HepG2 (cell line): Measurements from ENCODE around the gene TCF7L2. TPM values are rescaled to one million over a fixed set of nuclear protein-coding genes. Genes with fewer than 3 reads are reported as not detected.

Source experiments
- ATAC-seq: fragments of 200-7000 bp; cut with Tn5 transposase; 3 replicates; pipeline ENCODE4 v1.9.1; 2020; ENCODE audit warnings: mild to moderate bottlenecking, moderate library complexity
- BruUV-seq: library from RNA; stranded (reverse); fragments of 400-500 nt; replicated peaks from 2 replicates; lab custom pipeline; 2021; lab: Mats Ljungman, UMichigan
- CTCF ChIA-PET: fragments of 300-600 bp; formaldehyde crosslinking; extraction: SDS; loops from one replicate; lab custom pipeline; 2021; ENCODE audit warnings: low total read pairs, inconsistent platforms, low intra/inter-chr PET ratio; lab: Yijun Ruan, JAX
- POLR2A ChIA-PET: fragments of 350-600 bp; sonication (Branson Sonifier 250); formaldehyde crosslinking; loops from one replicate; lab custom pipeline; 2020; ENCODE audit warnings: antibody characterized with exemption, inconsistent platforms; lab: Yijun Ruan, JAX
- DNase-seq: peaks from one replicate; pipeline ENCODE4 v3.0.0-alpha.2; 2015; ENCODE audit warnings: low spot score
- FAIRE-seq: peaks from 3 replicates; lab custom pipeline; 2011; peaks lifted over from hg19 to GRCh38; lab: Jason Lieb, UNC
- H2AFZ ChIP-seq: one replicate; pipeline ENCODE4 v1.6.1; 2011; ENCODE audit warnings: low read length, inconsistent platforms
- H3K27ac ChIP-seq: fragments of 300-600 bp; 3 replicates; pipeline ENCODE4 v1.8.0; 2011; ENCODE audit warnings: mixed run types, mild to moderate bottlenecking, mixed read lengths, low read length, inconsistent platforms; ENCODE audit not compliant: insufficient read depth; ENCODE audit errors: extremely low read length
- H3K27me3 ChIP-seq, 2 experiments: fragments of 200-600 bp in 1 of 2; 2 replicates in 1 of 2; 3 replicates in 1 of 2; pipeline versions ENCODE4 v1.6.0 to v1.8.0; 2011; ENCODE audit warnings: low read length in 2 of 2, mild to moderate bottlenecking in 2 of 2, moderate library complexity in 2 of 2, inconsistent platforms in 1 of 2; ENCODE audit not compliant: insufficient read depth in 2 of 2, control insufficient read depth in 1 of 2
- H3K36me3 ChIP-seq, 2 experiments: fragments of 200-600 bp in 1 of 2; replicated peaks in 1 of 2; 2 replicates in 1 of 2; 3 replicates in 1 of 2; pipeline versions ENCODE4 v1.5.1 to v1.8.0; 2011; ENCODE audit warnings: low read length in 2 of 2, inconsistent platforms in 1 of 2; ENCODE audit not compliant: insufficient read depth in 2 of 2, control insufficient read depth in 1 of 2
- H3K4me1 ChIP-seq: 2 replicates; pipeline ENCODE4 v1.5.1; 2012; ENCODE audit warnings: low read length, inconsistent platforms; ENCODE audit not compliant: insufficient read depth
- H3K4me2 ChIP-seq: 2 replicates; pipeline ENCODE4 v1.6.0; 2011; ENCODE audit warnings: low read depth, low read length, inconsistent platforms
- H3K4me3 ChIP-seq, 3 experiments: fragments of 200-600 bp in 1 of 3; sonication (generic), shearing (Covaris generic) in 1 of 3; replicated peaks in 1 of 3; 2 replicates each; pipeline ENCODE4 v1.5.1; 2011 to 2016; ENCODE audit warnings: low read length in 3 of 3, inconsistent platforms in 2 of 3, low read depth in 2 of 3, mild to moderate bottlenecking in 2 of 3, control low read depth in 1 of 3, mixed read lengths in 1 of 3; ENCODE audit not compliant: insufficient read depth in 1 of 3
- H3K79me2 ChIP-seq: one replicate; pipeline ENCODE4 v1.6.1; 2011; ENCODE audit warnings: low read length, inconsistent platforms; ENCODE audit not compliant: insufficient read depth
- H3K9ac ChIP-seq: 2 replicates; pipeline ENCODE4 v1.6.0; 2011; ENCODE audit warnings: mild to moderate bottlenecking, low read depth, low read length, inconsistent platforms; ENCODE audit not compliant: insufficient read depth
- H3K9me3 ChIP-seq: 2 replicates; pipeline ENCODE4 v1.5.1; 2012; ENCODE audit warnings: mild to moderate bottlenecking, low read length
- H4K20me1 ChIP-seq: 2 replicates; pipeline ENCODE4 v1.6.0; 2011; ENCODE audit warnings: inconsistent platforms, mild to moderate bottlenecking, low read length, moderate library complexity; ENCODE audit not compliant: insufficient read depth
- KLF13 ChIP-seq: sonication (generic); formaldehyde crosslinking; IDR thresholded peaks from 2 replicates; pipeline ENCODE4 v1.4.0; 2020; ENCODE audit warnings: mild to moderate bottlenecking, missing genetic modification reagents
- MATR3 ChIP-seq: sonication (generic); formaldehyde crosslinking; IDR thresholded peaks from 2 replicates; pipeline ENCODE4 v1.4.0; 2020; ENCODE audit warnings: missing genetic modification reagents
- MIER2 ChIP-seq: IDR thresholded peaks from 2 replicates; pipeline ENCODE4 v1.6.1; 2016; ENCODE audit warnings: missing biosample characterization, missing genetic modification reagents
- RAD21 ChIP-seq: fragments of 450-650 bp; formaldehyde crosslinking; IDR thresholded peaks from 2 replicates; pipeline ENCODE4 v1.5.0; 2020; ENCODE audit warnings: mild to moderate bottlenecking
- REL ChIP-seq: sonication (generic); formaldehyde crosslinking; conservative IDR thresholded peaks from 2 replicates; pipeline ENCODE4 v1.8.0; 2022; ENCODE audit warnings: mild to moderate bottlenecking, missing genetic modification reagents, moderate library complexity
- SNAPC2 ChIP-seq: sonication (generic); formaldehyde crosslinking; IDR thresholded peaks from 2 replicates; pipeline ENCODE4 v1.8.1; 2022; ENCODE audit warnings: mild to moderate bottlenecking, missing genetic modification reagents
- YY1 ChIP-seq: IDR thresholded peaks from 2 replicates; pipeline ENCODE4 v1.6.1; 2011; ENCODE audit warnings: low read length, low read depth, moderate library complexity, mild to moderate bottlenecking; ENCODE audit not compliant: insufficient read depth, insufficient replicate concordance
- ZBTB49 ChIP-seq: sonication (generic); formaldehyde crosslinking; IDR thresholded peaks from 2 replicates; pipeline ENCODE4 v1.4.0; 2020; ENCODE audit warnings: missing genetic modification reagents, borderline replicate concordance
- ZBTB8A ChIP-seq: sonication (generic); formaldehyde crosslinking; IDR thresholded peaks from 2 replicates; pipeline ENCODE4 v1.4.0; 2020; ENCODE audit warnings: mild to moderate bottlenecking, low read depth, missing genetic modification reagents, borderline replicate concordance
- ZNF225 ChIP-seq: sonication (generic); formaldehyde crosslinking; IDR thresholded peaks from 2 replicates; pipeline ENCODE4 v1.4.0; 2020; ENCODE audit warnings: mild to moderate bottlenecking, missing genetic modification reagents
- ZNF558 ChIP-seq: sonication (generic); formaldehyde crosslinking; IDR thresholded peaks from 2 replicates; pipeline ENCODE4 v1.9.0; 2022; ENCODE audit warnings: mild to moderate bottlenecking, missing genetic modification reagents, borderline replicate concordance
- ZNF687 ChIP-seq: sonication (generic); formaldehyde crosslinking; IDR thresholded peaks from 2 replicates; pipeline ENCODE4 v1.5.1; 2020; ENCODE audit warnings: mild to moderate bottlenecking, missing genetic modification reagents, moderate library complexity
- ZNF768 ChIP-seq: sonication (generic); formaldehyde crosslinking; IDR thresholded peaks from 2 replicates; pipeline ENCODE4 v1.4.0; 2020; ENCODE audit warnings: missing genetic modification reagents
- ZSCAN9 ChIP-seq: IDR thresholded peaks from 2 replicates; pipeline ENCODE4 v1.6.1; 2016; ENCODE audit warnings: borderline replicate concordance
- WGBS: methylation state at CpG from one replicate; pipeline ENCODE4 v1.1.6; 2017; ENCODE audit warnings: low lambda C conversion rate; 5-methylcytosine and 5-hydroxymethylcytosine counted together
- in situ Hi-C: cut with HindIII; loops from 2 replicates; pipeline ENCODE4 v1.10.0; 2017; ENCODE audit warnings: low pct_unique_long_range_greater_than_20kb; ENCODE audit not compliant: extremely low pct_ligation_motif_present
- intact Hi-C: fragments of 100-400 bp; cut with micrococcal nuclease; formaldehyde crosslinking; loops from one replicate; pipeline ENCODE4 v1.10.0; 2022; ENCODE audit not compliant: unreplicated experiment
- polyA plus RNA-seq, 8 experiments: library from polyadenylated mRNA; depleted of rRNA in 3 of 8; stranded (reverse) in 7 of 8; unstranded in 1 of 8; fragments of >200 nt; fragmentation: Illumina TruSeq in 4 of 8; extraction: Trizol in 4 of 8; gene quantifications; 2 replicates each; pipeline versions ENCODE4 v1.2.1 to v1.2.3, GENCODE V29; 2011 to 2016; ENCODE audit warnings: low read depth in 4 of 8, missing spikeins in 1 of 8, mixed read lengths in 1 of 8; ENCODE audit not compliant: insufficient read depth in 1 of 8
- total RNA-seq, 5 experiments: library from RNA; depleted of rRNA; stranded (reverse); fragments of >200 nt; fragmentation: Illumina TruSeq; extraction: Trizol; gene quantifications; 2 replicates each; pipeline ENCODE4 v1.2.3, GENCODE V29; 2016; ENCODE audit warnings: low read depth in 1 of 5
- TF ChIP-seq, protein P1 (sequence below): sonication (generic); formaldehyde crosslinking; IDR thresholded peaks from 2 replicates; pipeline ENCODE4 v1.4.0; 2020; ENCODE audit warnings: missing genetic modification reagents, mild to moderate bottlenecking, borderline replicate concordance

Gene TCF7L2
- total and polyA plus RNA-seq, 2 of the 13 experiments (the other 11 are each of a cell fraction or from before 2014, with no cell fraction given), result 3.9 to 13.7 TPM

- TF ChIP-seq MATR3 (CRISPR knock-in tag), result no peak
Observed at GRCh38 chr10:113183573-113183972, 233.5 kb downstream of the TCF7L2 start (continued).

DNA sequence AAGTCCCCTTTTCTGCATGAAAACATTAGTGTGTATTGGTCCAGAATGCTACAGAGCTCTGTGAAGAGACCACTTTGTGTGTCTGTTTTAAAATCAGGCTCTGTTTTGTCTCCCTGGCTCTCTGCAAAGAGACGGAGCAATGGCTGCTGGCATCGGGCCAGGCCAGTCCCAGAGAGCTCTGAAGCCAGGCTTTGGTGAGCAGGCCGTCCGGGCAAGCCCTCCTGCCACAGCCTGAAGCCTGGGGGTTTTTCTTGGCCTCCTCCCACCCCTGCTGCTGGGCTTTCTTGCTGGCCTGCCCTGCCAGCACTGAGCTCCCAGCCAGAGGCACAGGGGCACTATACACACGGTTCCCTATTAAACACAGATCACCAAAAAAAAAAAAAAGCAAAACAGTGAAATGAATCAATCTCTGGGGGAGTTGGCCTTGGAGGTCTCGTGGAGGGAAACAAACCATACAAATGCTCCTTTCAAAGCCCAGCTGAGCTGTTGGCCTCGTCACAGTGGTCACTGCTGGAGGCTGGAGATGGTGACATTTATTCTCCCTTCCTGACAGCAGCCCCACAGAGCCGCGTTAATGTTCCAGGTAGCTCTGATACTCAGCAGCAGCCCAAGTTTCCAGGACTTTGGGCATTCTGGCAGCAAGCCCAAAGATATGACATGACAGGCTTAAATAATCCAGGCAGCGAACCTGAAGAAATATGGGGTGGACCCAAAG is 237.2 kb downstream of the TCF7L2 start:
- H3K27ac ChIP-seq, result no peak overlapping the region
- peaks cover 0 to 19% of the 10 kb centered on the region in 2 experiments; a peak in 1 of 5 replicates for H3K27me3 ChIP-seq
- in situ Hi-C loops, result no loop called here
- CTCF ChIA-PET, result no interaction called here
- H3K9ac ChIP-seq, result peak overlapping the region; percentile 19; the same call in 1 of the 2 replicates
- H3K4me3 ChIP-seq, result peak overlapping the region in 1 of 3 experiments; percentile 46; a peak in 2 of 6 replicates
- no peaks in the 10 kb centered on the region for H3K79me2 ChIP-seq
- no TSS peak for BruUV-seq
- DNase-seq, result peak; percentile 26
- ATAC-seq, result peak; percentile 80
- peaks cover 16% of the 10 kb centered on the region for H3K4me1 ChIP-seq
- WGBS, result 2% methylated on average over 9 of the region's 10 CpGs
- no peak for FAIRE-seq
- intact Hi-C loops, result no loop called here
- peak overlapping the region; percentile 71 for H3K4me2 ChIP-seq
- H3K9me3 ChIP-seq, result no peaks in the 10 kb centered on the region
- H3K36me3 ChIP-seq, result no peaks in the 10 kb centered on the region
- no peak overlapping the region for H2AFZ ChIP-seq
- POLR2A ChIA-PET, result no interaction called here
- H4K20me1 ChIP-seq, result no peaks in the 10 kb centered on the region
- TF ChIP-seq SNAPC2 (CRISPR knock-in tag), result no peak
- TF ChIP-seq ZBTB49, result no peak
- no peak for TF ChIP-seq ZBTB8A (CRISPR knock-in tag)
- TF ChIP-seq MIER2, result no peak
- TF ChIP-seq KLF13 (CRISPR knock-in tag), result no peak
- TF ChIP-seq ZNF558 (CRISPR knock-in tag), result no peak
- TF ChIP-seq ZNF768, result peak; percentile 72; the same call in 1 of the 2 replicates
- TF ChIP-seq, protein P1, sequence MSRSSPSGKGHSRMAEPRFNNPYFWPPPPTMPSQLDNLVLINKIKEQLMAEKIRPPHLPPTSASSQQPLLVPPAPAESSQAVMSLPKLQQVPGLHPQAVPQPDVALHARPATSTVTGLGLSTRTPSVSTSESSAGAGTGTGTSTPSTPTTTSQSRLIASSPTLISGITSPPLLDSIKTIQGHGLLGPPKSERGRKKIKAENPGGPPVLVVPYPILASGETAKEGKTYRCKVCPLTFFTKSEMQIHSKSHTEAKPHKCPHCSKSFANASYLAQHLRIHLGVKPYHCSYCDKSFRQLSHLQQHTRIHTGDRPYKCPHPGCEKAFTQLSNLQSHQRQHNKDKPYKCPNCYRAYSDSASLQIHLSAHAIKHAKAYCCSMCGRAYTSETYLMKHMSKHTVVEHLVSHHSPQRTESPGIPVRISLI (CRISPR knock-in tag), result peak; percentile 55; the same call in 1 of the 2 replicates
- no peak for TF ChIP-seq ZNF225 (CRISPR knock-in tag)
- no peak for TF ChIP-seq RAD21
- TF ChIP-seq ZNF687, result peak; percentile 49
- no peak for TF ChIP-seq REL (CRISPR knock-in tag)
- no peak for TF ChIP-seq ZSCAN9
- peak; percentile 44 for TF ChIP-seq YY1
